T-cell (primary cell): ENCODE data around the gene ADAM11. TPM values are rescaled to one million over a fixed set of nuclear protein-coding genes. Genes with fewer than 3 reads are reported as not detected.

Experiments used
- ATAC-seq, 4 experiments: fragments of 200-7000 bp in 3 of 4; fragments of 150-1000 bp in 1 of 4; cut with Tn5 transposase; replicated peaks in 1 of 4; 1 replicate in 3 of 4; 2 replicates in 1 of 4; pipeline ENCODE4 v1.10.0; 2021; ENCODE audit warnings: moderate library complexity in 3 of 4, mild to moderate bottlenecking in 2 of 4, moderate number of reproducible peaks in 1 of 4
- CTCF ChIA-PET, 2 donors: fragments of 300-600 bp; sonication (Branson Sonifier 250); formaldehyde crosslinking; loops; one replicate each; lab custom pipeline; 2022; ENCODE audit warnings: antibody characterized with exemption in 2 of 2; lab: Charles Lee
- POLR2A ChIA-PET, 2 donors: fragments of 300-600 bp; sonication (Branson Sonifier 250); formaldehyde crosslinking; loops; one replicate each; lab custom pipeline; 2022; ENCODE audit warnings: antibody characterized with exemption in 2 of 2; lab: Charles Lee
- DNase-seq, 35 experiments: peaks; one replicate each; pipeline versions ENCODE4 v3.0.0 to v3.0.0-alpha.2; 2013 to 2023
- H3K27ac ChIP-seq: one replicate; pipeline ENCODE4 v1.5.1; 2013; ENCODE audit warnings: low read length
- H3K27me3 ChIP-seq, 2 experiments: replicated peaks in 1 of 2; 1 replicate in 1 of 2; 2 replicates in 1 of 2; pipeline versions ENCODE4 v1.6.1 to v1.7.0; 2013; ENCODE audit warnings: low read length in 1 of 2, mixed read lengths in 1 of 2; ENCODE audit not compliant: control insufficient read depth in 2 of 2, insufficient read depth in 2 of 2; ENCODE audit errors: extremely low read depth in 1 of 2
- H3K36me3 ChIP-seq, 2 donors: 1 replicate in 1 of 2; 2 replicates in 1 of 2; pipeline versions ENCODE4 v1.6.1 to v1.7.0; 2013; ENCODE audit warnings: low read length in 1 of 2; ENCODE audit not compliant: control insufficient read depth in 2 of 2, insufficient read depth in 1 of 2; ENCODE audit errors: extremely low read depth in 1 of 2
- H3K4me1 ChIP-seq, 2 experiments: 1 replicate in 1 of 2; 2 replicates in 1 of 2; pipeline versions ENCODE4 v1.6.1 to v1.7.0; 2013; ENCODE audit warnings: low read length in 2 of 2, mixed read lengths in 1 of 2; ENCODE audit not compliant: insufficient read depth in 2 of 2, control insufficient read depth in 1 of 2; ENCODE audit errors: extremely low read depth in 1 of 2
- H3K4me3 ChIP-seq, 2 donors: 1 replicate in 1 of 2; 2 replicates in 1 of 2; pipeline versions ENCODE4 v1.5.1 to v1.7.0; 2013; ENCODE audit warnings: mild to moderate bottlenecking in 2 of 2, low read length in 1 of 2, moderate library complexity in 1 of 2; ENCODE audit not compliant: control insufficient read depth in 1 of 2; ENCODE audit errors: extremely low read depth in 1 of 2
- H3K9me3 ChIP-seq: 2 replicates; pipeline ENCODE4 v1.7.0; 2013
- H3K27ac Mint-ChIP-seq, 2 donors: one replicate each; pipeline ENCODE4 v1.8.0; 2020 to 2021; ENCODE audit warnings: mild to moderate bottlenecking in 2 of 2, mixed read lengths in 2 of 2
- H3K27me3 Mint-ChIP-seq, 2 donors: one replicate each; pipeline ENCODE4 v1.8.0; 2021 to 2022; ENCODE audit warnings: mixed read lengths in 2 of 2
- H3K36me3 Mint-ChIP-seq: one replicate; pipeline ENCODE4 v1.8.0; 2021; ENCODE audit warnings: mixed read lengths
- H3K4me1 Mint-ChIP-seq, 3 donors: one replicate each; pipeline ENCODE4 v1.8.0; 2020 to 2022; ENCODE audit warnings: mixed read lengths in 3 of 3, mild to moderate bottlenecking in 1 of 3
- H3K4me3 Mint-ChIP-seq, 3 donors: one replicate each; pipeline ENCODE4 v1.8.0; 2020 to 2022; ENCODE audit warnings: mild to moderate bottlenecking in 3 of 3, mixed read lengths in 3 of 3, moderate library complexity in 3 of 3
- H3K9me3 Mint-ChIP-seq, 3 donors: one replicate each; pipeline ENCODE4 v1.8.0; 2020 to 2022; ENCODE audit warnings: mixed read lengths in 3 of 3
- WGBS: methylation state at CpG from one replicate; pipeline ENCODE4 v1.1.5; 2013; ENCODE audit warnings: missing lambda C conversion rate; ENCODE audit not compliant: insufficient coverage; 5-methylcytosine and 5-hydroxymethylcytosine counted together
- total RNA-seq, 35 experiments: library from RNA in 6 of 35; stranded (reverse) in 6 of 35; fragments of 120-200 nt in 1 of 35; gene quantifications; one replicate each; pipeline versions ENCODE4 v1.2.1 to v1.2.4 and lab custom pipeline; 2013 to 2026

The ADAM11 gene
- total RNA-seq, 5 donors from 2014 or later (not counting 1 experiment from before 2014, with no cell fraction given) = 0.43 to 1.0 (median 0.68) TPM

DNA sequence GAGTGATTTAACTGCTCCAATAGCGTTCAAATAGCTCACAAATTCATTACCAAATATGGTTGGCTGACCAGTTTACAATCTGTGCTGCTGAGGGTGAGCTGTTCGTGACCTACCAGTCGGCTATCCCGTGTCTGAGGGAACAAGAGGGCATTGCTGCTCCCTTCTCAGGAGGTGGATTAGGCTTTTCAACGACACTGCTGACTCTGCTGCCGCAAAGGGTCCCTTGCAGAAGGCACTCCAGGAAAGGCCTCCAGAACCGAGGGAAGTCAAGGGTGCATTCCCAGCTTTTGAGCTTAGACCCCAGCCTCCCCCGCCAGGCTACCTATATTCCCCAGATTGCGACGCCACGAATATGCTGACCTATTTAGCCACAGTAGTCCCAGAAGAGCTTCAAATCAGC is 39.0 kb downstream of the ADAM11 start:
- no peaks in the 10 kb centered on the region for H3K9me3 Mint-ChIP-seq

DNA sequence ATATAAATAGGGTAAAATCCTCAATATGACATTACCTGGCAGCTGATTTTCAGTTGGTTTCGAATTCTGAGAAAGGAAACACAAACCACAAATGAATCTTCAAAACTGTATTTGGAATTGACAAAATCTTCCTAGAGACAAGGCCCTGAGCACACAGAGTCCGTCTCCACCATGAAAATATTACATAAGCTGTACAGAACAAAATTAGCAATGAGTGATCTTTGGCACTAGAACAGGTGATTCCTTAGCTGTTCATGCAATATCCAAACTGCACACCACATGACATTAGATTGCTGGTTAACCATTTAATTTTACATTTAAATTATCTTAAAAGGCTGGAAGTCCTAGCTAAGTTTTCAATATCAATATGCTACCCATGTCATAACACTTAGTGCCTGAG is 39.6 kb downstream of the ADAM11 start:
- H3K9me3 Mint-ChIP-seq = no peaks in the 10 kb centered on the region
- POLR2A ChIA-PET = no interaction called here

More for the DNA sequence above, 39.0 kb downstream of the ADAM11 start:
- no peak for ATAC-seq
- Mint-ChIP-seq H3K4me1 (no peaks in the 10 kb centered on the region), H3K4me3 (no peak overlapping the region), H3K27me3 (no peaks in the 10 kb centered on the region), H3K36me3 (no peaks in the 10 kb centered on the region), H3K27ac (no peak overlapping the region)
- peaks cover 0 to 14% of the 10 kb centered on the region in 2 experiments for H3K27me3 ChIP-seq
- no peaks in the 10 kb centered on the region for H3K4me1 ChIP-seq
- no peak for DNase-seq
- H3K27ac ChIP-seq = no peak overlapping the region
- ChIA-PET CTCF (interaction anchor here in 1 of 2 donors (1.3 kb wide), 2 partner anchors 11 to 19 kb away, joined by 3 read pairs; no protein-coding TSS in a partner anchor), POLR2A (no interaction called here)
- H3K36me3 ChIP-seq = no peaks in the 10 kb centered on the region
- 82% methylated on average over 7 of the region's 11 CpGs for WGBS
- H3K4me3 ChIP-seq = no peak overlapping the region
- no peaks in the 10 kb centered on the region for H3K9me3 ChIP-seq

GRCh38 chr17:44801880-44802279 is 43.1 kb downstream of the ADAM11 start:
- Histone ChIP-seq H3K36me3 (no peaks in the 10 kb centered on the region), H3K27ac (no peak overlapping the region), H3K4me3 (no peak overlapping the region), H3K4me1 (no peaks in the 10 kb centered on the region), H3K9me3 (no peaks in the 10 kb centered on the region), H3K27me3 (peaks cover 0 to 24% of the 10 kb centered on the region in 2 experiments)
- no peak overlapping the region for H3K4me3 Mint-ChIP-seq
- ATAC-seq (no peak), DNase-seq (no peak)
- H3K27me3 Mint-ChIP-seq = peaks cover 0 to 4% of the 10 kb centered on the region in 2 donors
- ChIA-PET POLR2A (interaction anchor here in 1 of 2 donors (0.6 kb wide), 1 partner anchor 169 kb away, joined by 5 read pairs; no protein-coding TSS in a partner anchor), CTCF (interaction anchor here in 1 of 2 donors (0.6 kb wide), 1 partner anchor 23 kb away, joined by 5 read pairs; no protein-coding TSS in a partner anchor)
- no peaks in the 10 kb centered on the region for H3K9me3 Mint-ChIP-seq
- H3K4me1 Mint-ChIP-seq = no peaks in the 10 kb centered on the region
- H3K36me3 Mint-ChIP-seq = no peaks in the 10 kb centered on the region
- WGBS = 80% methylated on average over 1 of the region's 5 CpGs
- H3K27ac Mint-ChIP-seq = no peak overlapping the region

More for the DNA sequence above, 39.6 kb downstream of the ADAM11 start:
- H3K27ac Mint-ChIP-seq = no peak overlapping the region
- CTCF ChIA-PET = interaction anchor here in 1 of 2 donors (1.3 kb wide), 1 partner anchor 19 kb away, joined by 3 read pairs; no protein-coding TSS in a partner anchor
- no peaks in the 10 kb centered on the region for H3K36me3 Mint-ChIP-seq
- H3K4me3 Mint-ChIP-seq = no peak overlapping the region
- ATAC-seq (no peak), DNase-seq (no peak)
- H3K4me1 ChIP-seq = no peaks in the 10 kb centered on the region
- no peaks in the 10 kb centered on the region for H3K36me3 ChIP-seq
- H3K4me1 Mint-ChIP-seq = no peaks in the 10 kb centered on the region
- no peak overlapping the region for H3K4me3 ChIP-seq
- H3K9me3 ChIP-seq = no peaks in the 10 kb centered on the region
- peaks cover 0 to 14% of the 10 kb centered on the region in 2 experiments for H3K27me3 ChIP-seq
- no peaks in the 10 kb centered on the region for H3K27me3 Mint-ChIP-seq
- no peak overlapping the region for H3K27ac ChIP-seq
- WGBS = no CpG with 5 or more reads among the region's 2 CpGs

DNA sequence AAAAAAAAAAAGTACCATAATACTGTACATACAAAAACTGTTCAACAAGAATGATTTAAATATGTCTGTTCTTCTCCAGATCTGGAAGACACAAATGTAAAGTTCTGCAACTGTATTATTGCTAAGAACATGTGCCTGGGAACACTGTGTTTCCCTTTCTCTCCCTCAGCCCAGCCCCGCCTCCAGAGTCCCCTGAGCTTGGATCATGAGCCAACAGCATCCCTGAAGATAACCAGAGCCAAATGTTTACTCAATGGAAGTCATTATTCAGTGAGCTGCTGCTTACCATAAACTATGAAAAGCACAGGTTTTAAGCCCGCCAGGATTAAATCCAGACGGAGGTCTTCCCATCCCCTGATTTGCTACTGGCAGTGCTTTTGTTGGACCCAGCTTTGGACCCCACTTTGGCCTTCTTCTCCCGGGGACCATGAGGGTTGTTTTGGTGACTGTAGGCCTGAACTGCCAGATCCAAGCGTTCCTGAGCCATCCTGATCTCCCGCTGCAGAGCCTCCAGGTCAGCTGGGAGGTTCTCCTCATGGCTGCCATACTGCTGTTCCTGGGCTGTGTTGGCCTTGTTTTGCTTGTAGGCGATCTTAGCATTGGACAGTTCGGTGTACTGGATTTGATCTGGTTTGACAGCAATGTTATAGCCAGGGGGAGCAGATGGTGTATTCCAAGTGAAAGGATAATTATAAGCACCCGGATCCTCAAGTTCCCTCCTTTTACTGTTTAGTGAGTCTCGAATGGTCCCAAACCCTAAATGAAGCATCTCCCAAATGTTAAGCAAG is 45.7 kb downstream of the ADAM11 start:
- Mint-ChIP-seq H3K27ac (no peak overlapping the region), H3K4me1 (no peaks in the 10 kb centered on the region), H3K4me3 (no peak overlapping the region), H3K9me3 (no peaks in the 10 kb centered on the region), H3K36me3 (no peaks in the 10 kb centered on the region), H3K27me3 (peaks cover 4 to 5% of the 10 kb centered on the region in 2 donors)
- ChIA-PET POLR2A (no interaction called here), CTCF (no interaction called here)
- Histone ChIP-seq H3K27me3 (peaks cover 0 to 23% of the 10 kb centered on the region in 2 experiments), H3K36me3 (no peaks in the 10 kb centered on the region), H3K27ac (no peak overlapping the region), H3K4me3 (no peak overlapping the region), H3K4me1 (no peaks in the 10 kb centered on the region), H3K9me3 (no peaks in the 10 kb centered on the region)
- 97% methylated on average over 5 of the region's 10 CpGs for WGBS
- DNase-seq (no peak), ATAC-seq (no peak)

DNA sequence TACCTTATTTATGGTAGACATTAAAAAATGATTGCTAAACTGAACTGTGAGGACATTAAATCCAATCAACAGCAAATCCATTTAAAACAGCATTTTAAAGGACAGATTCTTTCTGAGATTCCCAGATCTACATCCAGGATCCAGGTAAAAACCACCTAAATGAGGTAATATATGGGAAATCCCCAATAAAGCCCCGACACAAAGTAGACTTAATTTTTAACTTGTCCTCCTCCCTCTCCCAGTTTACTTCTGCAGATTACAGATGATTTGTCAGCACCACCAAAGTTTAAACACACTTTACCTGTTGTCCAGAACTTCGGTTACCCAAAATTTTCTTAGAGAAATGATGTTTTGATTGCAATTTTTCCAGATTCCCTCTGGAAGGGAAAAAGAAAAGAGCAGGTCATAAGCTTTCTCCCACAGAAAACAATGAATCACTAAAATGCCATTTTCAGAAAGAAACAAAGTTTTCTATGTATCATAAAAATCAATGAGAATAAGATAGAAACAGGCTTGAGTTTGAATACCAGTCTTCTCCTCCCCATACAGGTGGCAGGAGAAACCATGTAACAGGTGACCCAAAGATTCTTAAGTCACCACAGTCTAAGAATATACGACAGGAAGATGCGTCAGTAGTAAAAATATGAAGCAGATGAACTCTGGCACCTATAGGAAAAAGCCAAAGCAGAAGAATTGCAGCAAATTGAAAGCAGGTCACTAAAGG is 48.5 kb downstream of the ADAM11 start:
- H3K9me3 ChIP-seq = no peaks in the 10 kb centered on the region
- H3K27me3 ChIP-seq = peaks cover 0 to 25% of the 10 kb centered on the region in 2 experiments
- DNase-seq (no peak), ATAC-seq (no peak)
- no CpG with 5 or more reads among the region's 4 CpGs for WGBS
- CTCF ChIA-PET = no interaction called here
- H3K4me1 Mint-ChIP-seq = no peaks in the 10 kb centered on the region
- no peaks in the 10 kb centered on the region for H3K36me3 ChIP-seq
- no peak overlapping the region for H3K4me3 ChIP-seq
- H3K4me3 Mint-ChIP-seq = no peak overlapping the region
- H3K36me3 Mint-ChIP-seq = no peaks in the 10 kb centered on the region
- H3K27me3 Mint-ChIP-seq = peaks cover 4 to 5% of the 10 kb centered on the region in 2 donors
- POLR2A ChIA-PET = no interaction called here
- no peak overlapping the region for H3K27ac Mint-ChIP-seq
- no peaks in the 10 kb centered on the region for H3K9me3 Mint-ChIP-seq
- H3K27ac ChIP-seq = no peak overlapping the region
- H3K4me1 ChIP-seq = no peaks in the 10 kb centered on the region

- H3K27me3 ChIP-seq = peaks cover 0 to 28% of the 10 kb centered on the region in 2 experiments
- H3K4me3 ChIP-seq = no peak overlapping the region
- DNase-seq (no peak), ATAC-seq (no peak)
- H3K27me3 Mint-ChIP-seq = peaks cover 4 to 7% of the 10 kb centered on the region in 2 donors
- CTCF ChIA-PET = no interaction called here
- H3K9me3 Mint-ChIP-seq = no peaks in the 10 kb centered on the region
- no peak overlapping the region for H3K4me3 Mint-ChIP-seq
- H3K4me1 Mint-ChIP-seq = no peaks in the 10 kb centered on the region
- no peaks in the 10 kb centered on the region for H3K9me3 ChIP-seq
- H3K4me1 ChIP-seq = no peaks in the 10 kb centered on the region
- H3K27ac ChIP-seq = no peak overlapping the region
- no peaks in the 10 kb centered on the region for H3K36me3 Mint-ChIP-seq
- H3K27ac Mint-ChIP-seq = no peak overlapping the region
- WGBS = 60% methylated on average over 1 of the region's 3 CpGs
- POLR2A ChIA-PET = no interaction called here
- no peaks in the 10 kb centered on the region for H3K36me3 ChIP-seq
These were observed 49.0 kb downstream of the ADAM11 start for GRCh38 chr17:44807817-44808155.
